ENCODE results near the gene TSPAN32. TPM values are rescaled to one million over a fixed set of nuclear protein-coding genes. Genes with fewer than 3 reads are reported as not detected.

The TSPAN32 gene
- total RNA-seq, 1 donor from 2014 or later: 13.9 TPM

GRCh38 chr11:2308713-2309112 is 6.9 kb downstream of the TSPAN32 start:
- DNase-seq: peak; percentile 31
- no peak for ATAC-seq (ENCODE audit: poor library complexity)
- intact Hi-C loops (cut with DNase I): loop anchor here (5.0 to 10.0 kb wide), 3 partner anchors 69 to 216 kb away; partner anchors contain the start of genes CD81 and TSSC4

- DNase-seq: peak; percentile 37
Observed at GRCh38 chr11:2309251-2310072, 7.6 kb downstream of the TSPAN32 start.

GRCh38 chr11:2310073-2310785 is 8.4 kb downstream of the TSPAN32 start:
- DNase-seq (peak; percentile 26), ATAC-seq (ENCODE audit: poor library complexity) (no peak)
- intact Hi-C loops (cut with DNase I): no loop called here

More at GRCh38 chr11:2309251-2310072, 7.6 kb downstream of the TSPAN32 start:
- intact Hi-C loops (cut with DNase I): loop anchor here (5.0 to 10.0 kb wide), 3 partner anchors 68 to 215 kb away; partner anchors contain the start of genes CD81 and TSSC4
- ATAC-seq (ENCODE audit: poor library complexity): no peak

GRCh38 chr11:2310786-2311352 is 9.1 kb downstream of the TSPAN32 start:
- DNase-seq: peak; percentile 24
- intact Hi-C loops (cut with DNase I): no loop called here
- no peak for ATAC-seq (ENCODE audit: poor library complexity)

- intact Hi-C loops (cut with DNase I): no loop called here
- ATAC-seq (ENCODE audit: poor library complexity) (no peak), DNase-seq (peak; percentile 27)
Observed at GRCh38 chr11:2311353-2312133, 9.7 kb downstream of the TSPAN32 start.

- ATAC-seq (ENCODE audit: poor library complexity) (no peak), DNase-seq (peak; percentile 54)
- intact Hi-C loops (cut with DNase I): no loop called here
Observed at GRCh38 chr11:2312232-2313042, 10.6 kb downstream of the TSPAN32 start.

DNA sequence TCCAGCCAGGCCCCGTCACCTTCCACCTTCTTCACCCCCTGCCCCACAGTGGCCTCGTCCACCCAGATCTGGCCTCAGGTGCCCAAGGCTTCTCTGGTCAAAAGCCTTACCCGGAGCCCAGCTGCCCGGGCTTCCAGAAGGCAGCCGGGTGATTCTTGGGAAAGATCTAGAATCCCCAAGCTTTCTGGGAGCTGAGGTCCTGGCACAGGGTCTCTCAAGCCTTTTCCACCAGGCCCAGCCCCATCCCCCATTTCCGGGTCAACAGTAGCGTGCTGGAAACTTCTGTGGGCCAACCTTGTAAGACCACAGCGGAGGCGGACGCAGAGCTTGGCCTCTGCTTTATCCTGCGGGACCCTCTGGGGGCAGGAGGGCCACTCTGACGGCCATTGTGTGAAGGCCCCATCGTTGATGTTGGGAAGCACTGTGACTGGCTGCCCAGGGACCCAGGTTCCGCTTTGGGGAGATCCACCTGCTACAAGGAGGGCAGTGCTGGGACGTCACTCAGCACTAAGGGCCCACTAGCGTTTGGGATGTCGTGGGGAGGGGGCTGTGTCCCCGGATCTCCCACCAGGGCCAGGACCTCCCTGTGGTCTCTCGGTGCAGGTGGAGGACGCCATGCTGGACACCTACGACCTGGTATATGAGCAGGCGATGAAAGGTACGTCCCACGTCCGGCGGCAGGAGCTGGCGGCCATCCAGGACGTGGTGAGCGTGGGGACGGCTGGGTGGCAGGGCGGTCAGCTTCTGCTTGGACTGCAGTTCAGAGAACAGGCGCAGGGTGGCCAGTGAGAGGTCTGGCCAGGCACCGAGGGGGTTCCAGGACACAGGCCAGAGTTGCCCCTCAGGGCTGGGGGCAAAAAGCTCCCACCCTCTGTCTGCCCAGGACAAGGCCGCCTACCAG is 11.5 kb downstream of the TSPAN32 start:
- DNase-seq (peak; percentile 70), ATAC-seq (ENCODE audit: poor library complexity) (peak; percentile 29)
- intact Hi-C loops (cut with DNase I): no loop called here

GRCh38 chr11:2314136-2314524 is 12.3 kb downstream of the TSPAN32 start:
- no peak for DNase-seq
- intact Hi-C loops (cut with DNase I): no loop called here
- no peak for ATAC-seq (ENCODE audit: poor library complexity)

- ATAC-seq (ENCODE audit: poor library complexity): peak; percentile 87
- DNase-seq: peak; percentile 94
- intact Hi-C loops (cut with DNase I): no loop called here
Observed at GRCh38 chr11:2314525-2315394, 12.9 kb downstream of the TSPAN32 start.

GRCh38 chr11:2315395-2316168 is 13.8 kb downstream of the TSPAN32 start:
- intact Hi-C loops (cut with DNase I): no loop called here
- DNase-seq (peak; percentile 49), ATAC-seq (ENCODE audit: poor library complexity) (peak; percentile 40)

DNA sequence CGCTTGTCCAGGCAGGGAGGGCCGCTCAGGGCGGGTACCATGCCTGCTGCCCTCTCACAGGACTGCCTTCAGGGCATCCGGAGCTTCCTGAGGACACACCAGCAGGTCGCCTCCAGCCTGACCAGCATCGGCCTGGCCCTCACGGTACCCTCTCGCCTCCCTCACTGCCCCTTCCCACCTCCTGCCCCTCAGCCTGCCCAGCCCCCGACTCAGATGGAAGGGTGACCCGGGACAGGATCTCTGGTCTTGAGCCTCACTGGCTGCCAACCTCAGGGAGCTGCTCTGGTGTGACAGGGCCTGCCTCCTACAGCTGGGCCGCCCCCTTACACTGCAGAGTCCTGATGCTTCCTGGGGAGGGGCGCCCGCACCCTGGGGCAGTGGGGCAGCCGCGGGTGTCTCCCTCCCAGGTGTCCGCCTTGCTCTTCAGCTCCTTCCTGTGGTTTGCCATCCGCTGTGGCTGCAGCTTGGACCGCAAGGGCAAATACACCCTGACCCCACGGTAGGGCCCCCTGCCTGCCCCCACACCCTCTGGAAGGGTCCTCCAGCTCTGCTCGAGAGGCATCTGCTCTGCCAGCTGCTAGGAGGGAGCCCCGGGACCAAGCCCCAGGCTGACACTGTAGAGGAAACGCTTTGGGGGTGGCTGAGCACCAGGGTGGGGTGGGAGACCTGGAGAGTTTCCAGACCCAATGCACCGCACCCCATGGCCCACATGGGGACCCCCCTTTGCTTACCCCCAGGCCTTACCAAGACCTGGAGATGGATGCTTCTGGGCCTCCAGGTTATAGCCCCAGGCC is 14.6 kb downstream of the TSPAN32 start:
- DNase-seq: peak; percentile 42
- intact Hi-C loops (cut with DNase I): no loop called here
- ATAC-seq (ENCODE audit: poor library complexity): no peak

DNA sequence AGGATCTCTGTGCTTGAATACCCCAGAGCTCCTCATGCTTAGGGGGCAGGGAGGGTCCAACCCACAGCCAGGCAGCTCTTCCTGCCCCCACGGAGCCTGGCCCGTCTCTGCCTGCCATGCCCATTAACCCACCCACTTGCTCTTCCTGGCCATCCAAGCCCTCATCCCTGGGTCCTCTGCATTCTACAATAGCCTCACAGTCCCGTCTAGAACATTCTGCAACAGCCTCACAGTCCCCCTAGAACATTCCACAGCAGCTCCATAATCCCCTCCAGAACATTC is 15.1 kb downstream of the TSPAN32 start:
- ATAC-seq (ENCODE audit: poor library complexity) (no peak), DNase-seq (no peak)
- intact Hi-C loops (cut with DNase I): no loop called here

DNA sequence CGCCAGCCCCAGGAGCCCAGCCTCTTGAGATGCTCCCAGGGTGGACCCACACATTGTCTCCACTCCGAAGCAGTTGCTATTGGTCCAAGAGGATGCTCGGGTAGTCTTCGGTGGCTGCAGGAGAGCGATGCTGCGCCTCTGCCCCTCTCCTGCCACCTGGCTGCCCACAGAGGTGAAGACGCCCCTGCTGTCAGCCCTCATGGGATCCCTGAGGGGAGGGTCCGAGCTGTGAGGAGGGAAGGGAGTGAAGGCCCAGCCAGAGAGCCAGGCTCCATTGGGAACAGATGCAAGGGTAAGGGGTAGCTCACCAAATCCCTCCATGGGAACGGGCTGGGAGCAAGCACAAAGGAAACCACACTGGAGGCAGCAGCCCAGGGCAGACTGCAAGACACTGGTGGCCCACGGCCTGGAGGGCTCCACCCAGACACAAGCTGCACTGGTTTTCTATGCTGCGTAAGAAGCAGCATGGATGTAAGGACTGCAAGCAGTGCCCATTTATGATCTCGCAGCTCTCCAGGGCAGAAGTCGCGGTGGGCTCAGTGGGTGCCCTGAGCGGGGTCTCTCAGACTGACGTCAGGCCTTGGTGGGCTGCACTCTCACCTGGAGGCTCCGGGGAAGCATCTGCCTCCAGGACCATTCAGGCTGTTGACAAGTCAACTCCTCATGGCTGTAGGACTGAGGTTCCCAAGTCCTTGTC is 15.7 kb downstream of the TSPAN32 start:
- ATAC-seq (ENCODE audit: poor library complexity): no peak
- intact Hi-C loops (cut with DNase I): no loop called here
- DNase-seq: peak; percentile 39

DNA sequence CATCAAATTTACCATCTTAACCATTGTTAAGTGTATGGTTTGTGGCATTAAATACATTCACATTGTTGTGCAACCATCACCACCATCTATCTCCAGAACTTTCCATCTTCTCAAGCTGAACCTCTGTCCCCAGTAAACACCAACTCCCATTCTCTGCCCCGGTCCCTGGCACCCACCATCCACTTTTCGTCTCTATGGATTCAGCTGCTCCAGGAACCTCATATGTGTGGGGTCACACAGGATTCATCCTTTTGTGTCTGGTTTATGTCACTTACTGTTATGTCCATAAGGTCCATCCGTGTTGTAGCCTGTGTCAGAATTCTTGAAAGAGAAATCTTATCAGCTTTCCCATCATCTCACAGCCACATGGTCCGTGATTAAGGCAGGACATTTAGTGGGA is 16.3 kb downstream of the TSPAN32 start:
- no peak for DNase-seq
- ATAC-seq (ENCODE audit: poor library complexity): no peak
- intact Hi-C loops (cut with DNase I): no loop called here

All from Right ventricle myocardium superior (tissue), 1 donor.